COLO668 (cell line): Measurements from ENCODE around the gene VAT1L.

ENCODE experiments used
- DNase-seq: peaks from one replicate; lab custom pipeline; 2025; ENCODE audit not compliant: unreplicated experiment; lab: John Stamatoyannopoulos, UW

The VAT1L gene

DNA sequence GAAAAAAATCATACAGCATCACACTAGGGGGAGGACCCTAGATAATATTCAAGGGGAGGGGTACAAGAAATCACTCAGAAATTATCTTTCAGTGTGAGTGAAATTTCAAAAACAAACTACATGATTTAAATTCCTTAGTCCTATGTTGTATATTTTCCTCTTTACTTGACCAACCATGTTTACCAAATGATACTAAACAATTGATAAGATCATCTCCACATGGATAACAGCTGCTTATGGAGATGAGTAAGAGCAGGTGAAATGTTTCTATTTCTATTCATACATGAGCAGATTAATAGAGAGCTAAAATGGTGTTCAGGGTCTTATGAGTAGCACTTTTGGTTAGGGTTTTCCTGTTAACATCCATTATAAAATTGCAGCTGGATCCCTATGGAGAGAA is 7.3 kb upstream of the VAT1L start:
- DNase-seq = no peak

DNA sequence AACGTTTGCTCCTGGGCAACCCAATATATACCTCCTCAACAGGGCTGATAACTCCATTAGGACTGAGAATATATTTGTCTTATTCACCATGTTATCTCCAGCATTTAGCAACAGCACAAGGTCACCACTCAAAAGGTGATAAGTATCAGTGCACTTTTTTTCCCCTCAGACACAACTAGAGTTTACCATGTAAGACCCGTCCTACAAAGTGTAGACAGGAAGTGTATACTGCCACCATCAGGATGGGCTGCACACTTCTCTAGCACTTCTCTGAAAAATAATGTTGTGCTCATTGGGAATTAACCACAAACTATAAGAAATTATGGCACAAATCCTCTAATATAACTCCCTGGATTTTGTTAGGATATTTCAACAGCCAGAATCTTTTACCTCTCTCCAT is 5.7 kb upstream of the VAT1L start:
- no peak for DNase-seq

DNA sequence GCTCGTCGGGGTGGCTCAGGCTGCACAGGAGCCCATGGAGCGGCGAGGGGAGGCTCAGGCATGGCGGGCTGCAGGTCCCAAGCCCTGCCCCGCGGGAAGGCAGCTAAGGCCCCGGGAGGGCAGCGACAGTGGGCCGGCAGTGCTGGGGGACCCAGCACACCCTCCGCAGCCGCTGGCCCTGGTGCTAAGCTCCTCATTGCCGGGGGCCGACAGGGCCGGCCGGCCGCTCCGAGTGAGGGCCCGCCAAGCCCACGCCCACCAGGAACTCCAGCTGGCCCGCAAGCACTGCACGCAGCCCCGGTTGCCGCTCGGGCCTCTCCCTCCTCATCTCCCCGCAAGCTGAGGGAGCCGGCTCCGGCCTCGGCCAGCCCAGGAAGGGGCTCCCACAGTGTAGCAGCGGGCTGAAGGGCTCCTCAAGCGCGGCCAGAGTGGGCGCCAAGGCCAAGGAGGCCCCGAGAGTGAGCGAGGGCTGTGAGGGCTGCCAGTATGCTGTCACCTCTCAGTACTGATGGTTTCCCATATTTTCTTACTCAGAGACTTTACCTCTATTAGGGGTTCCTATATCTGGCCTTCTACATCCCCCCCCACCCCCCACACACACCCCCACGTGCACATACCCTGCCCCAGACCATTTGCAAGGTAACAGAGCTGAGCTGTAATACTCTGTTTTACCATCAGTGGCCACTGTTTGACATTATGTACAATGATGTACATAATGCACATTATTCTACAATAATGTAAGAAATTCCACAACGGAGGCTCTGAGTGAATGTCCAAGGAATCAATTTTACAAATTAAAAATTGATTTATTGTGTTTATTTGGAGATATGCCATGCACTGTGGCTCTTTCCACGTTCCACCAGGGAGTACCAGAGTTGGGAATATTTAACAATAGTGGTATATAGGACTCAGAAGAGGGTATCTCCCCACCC is 3.7 kb upstream of the VAT1L start:
- DNase-seq = no peak

DNA sequence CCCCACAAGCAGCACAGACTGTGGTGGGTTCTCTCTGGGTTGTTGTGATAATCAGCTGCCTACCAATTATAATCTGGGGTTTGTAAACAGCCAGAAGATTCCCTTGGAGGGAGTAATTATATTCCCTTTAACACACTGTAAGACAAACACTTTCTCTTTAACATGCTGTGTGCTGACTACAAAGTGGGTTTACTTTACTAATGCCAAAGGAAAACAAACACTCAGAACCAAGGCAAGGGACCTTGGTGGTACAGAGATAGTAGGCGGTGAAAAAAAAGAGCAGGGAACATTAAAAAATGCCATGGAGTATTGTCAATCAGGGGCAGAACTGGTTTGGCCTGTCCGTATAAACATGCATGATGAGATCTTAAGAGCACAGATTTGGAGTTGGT is 3.0 kb upstream of the VAT1L start:
- DNase-seq = no peak

DNA sequence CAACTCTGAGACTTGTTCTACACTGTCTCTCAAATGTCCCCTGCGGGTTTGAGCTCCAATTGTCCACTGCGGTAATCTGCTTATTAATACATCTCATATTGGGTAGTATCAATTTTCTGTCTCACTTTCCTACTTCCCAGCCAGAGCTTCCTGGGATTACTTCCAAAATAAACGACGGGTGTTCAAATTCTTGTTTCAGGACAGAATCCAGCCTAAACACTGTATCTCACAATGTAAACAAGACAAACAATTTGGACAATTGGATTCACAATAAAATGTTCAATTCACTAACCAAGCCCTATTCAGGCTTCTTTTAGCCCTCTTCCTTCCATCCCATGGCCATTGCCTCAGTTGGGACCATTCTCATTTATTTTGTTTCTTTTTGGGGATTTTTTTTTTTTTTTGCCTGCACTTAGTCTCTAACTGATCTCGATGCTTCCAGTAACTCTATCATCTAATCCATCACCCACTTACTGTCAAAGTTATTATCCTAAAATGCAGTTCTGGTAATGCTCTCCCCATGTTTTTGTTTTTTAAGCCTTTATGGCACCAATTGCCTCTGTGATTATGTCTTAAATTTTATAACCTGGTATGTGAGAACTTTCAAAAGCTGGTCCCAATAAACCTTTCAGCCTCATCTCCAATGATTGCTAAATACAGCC is 2.0 kb upstream of the VAT1L start:
- DNase-seq = no peak

DNA sequence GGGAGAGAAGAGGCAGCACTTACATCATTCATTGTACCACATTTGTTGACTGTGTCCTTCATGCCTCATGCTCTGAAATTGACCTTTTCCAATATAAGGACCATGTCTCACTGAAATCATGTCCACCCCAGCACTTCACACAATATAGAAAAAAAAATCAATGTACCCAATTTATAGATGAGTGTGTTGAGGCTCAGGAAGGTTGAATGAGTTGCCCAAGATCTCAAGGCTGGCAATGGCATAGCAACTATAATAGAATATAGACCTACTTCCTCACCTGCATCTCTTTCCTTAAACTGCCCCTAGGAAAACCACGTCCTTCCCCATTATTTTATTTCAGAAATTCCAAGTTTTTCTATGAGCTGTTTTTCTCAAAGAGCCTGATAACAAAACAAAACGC is 912 bp upstream of the VAT1L start:
- DNase-seq = no peak

DNA sequence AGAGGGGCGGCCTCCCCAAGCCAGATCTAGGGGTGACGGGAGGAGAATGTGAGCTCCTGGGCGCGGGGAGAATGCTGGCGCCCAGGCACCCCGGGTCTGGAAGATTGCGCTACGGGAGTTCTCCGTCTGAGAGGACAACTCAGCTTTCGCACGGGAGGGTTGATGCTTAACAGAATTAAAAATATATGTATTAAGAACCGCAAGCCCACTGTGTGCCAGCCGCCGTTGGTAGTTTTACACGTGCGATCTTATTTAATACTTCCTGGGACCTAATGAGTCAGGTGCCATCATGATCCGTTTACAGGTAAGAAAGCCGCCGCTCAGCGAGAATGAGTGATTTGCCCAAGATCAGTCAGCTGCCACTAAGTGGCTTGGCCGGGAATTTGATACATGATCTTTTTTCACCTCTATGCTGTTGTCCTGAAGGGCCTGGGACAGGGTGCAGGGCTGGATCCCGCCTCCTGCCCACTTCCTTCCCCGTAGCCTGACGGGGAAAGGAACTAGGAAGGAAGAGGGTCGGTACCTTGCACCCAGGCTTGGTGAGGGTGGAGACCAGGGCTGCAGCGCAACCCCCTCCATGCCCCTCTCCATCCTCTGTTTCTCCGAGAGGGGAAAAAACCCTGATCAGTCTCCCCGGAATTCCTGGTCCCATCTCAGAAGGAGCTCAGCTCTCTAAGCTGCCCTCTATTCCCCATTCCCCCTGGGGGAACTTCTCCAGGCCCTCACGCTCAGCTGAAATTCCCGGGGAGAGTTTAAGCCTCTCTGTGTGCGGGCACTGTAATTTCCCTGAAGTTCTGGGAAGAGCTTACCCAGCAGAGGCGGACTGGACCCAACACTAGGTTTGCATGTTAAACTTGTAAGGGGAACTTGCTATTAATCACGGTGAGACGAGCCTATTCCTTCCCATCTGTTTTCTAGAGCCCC is 983 bp downstream of the VAT1L start:
- peak; percentile 46 for DNase-seq

DNA sequence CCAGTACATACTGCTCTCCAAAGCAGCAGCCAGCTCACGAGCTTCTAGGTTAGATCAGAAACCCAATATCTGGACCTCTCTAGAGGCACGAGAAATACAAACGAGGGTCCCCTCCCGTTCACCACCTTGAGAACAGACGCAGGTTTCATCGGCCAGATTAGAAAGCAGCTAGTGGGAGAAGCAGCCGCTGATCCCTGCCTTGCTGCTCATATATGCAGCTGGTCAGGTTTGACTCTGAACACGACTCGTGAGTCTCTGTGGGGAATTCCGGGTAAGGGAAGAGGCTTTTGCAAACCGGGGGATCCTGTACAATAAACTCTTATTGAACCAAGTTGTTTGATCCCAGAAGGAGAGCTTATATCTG is 1.6 kb downstream of the VAT1L start:
- DNase-seq = no peak

DNA sequence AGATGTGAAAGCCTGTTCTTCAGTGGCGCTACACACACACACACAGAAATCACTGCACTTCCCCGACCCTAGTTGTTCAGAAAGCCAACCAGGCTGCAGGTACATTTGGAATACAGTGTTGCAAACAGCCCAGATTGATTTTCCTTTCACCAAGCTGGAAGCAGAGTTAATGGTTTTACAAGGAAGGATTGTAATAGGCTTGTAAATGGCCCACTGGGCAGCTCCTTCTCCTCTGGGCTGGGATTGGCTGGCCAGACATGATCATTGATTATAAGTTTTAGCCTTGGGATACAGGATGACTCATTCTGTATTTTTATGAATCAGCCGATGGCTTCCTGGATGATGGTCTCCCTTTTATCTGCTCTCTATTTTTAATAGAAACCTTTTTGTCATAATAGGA is 2.5 kb downstream of the VAT1L start:
- DNase-seq = no peak

DNA sequence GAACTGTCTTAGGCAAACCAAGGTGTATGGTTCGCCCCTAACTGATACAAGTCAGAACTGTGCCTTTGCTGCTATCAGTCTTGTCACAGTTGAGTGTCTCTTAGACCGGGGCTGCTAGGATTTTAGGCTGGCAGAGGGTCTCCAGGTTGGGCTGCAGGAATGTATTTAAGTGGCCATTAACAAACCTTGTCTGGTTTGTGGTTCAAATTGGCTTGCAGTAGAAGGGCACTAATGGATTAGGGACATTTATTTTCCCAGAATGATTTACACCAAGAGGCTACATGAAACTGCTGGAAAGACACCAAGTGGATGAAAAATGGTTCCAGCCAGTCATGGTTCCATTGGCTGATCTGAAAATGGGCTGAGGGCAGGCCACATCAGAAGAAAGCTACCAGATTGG is 5.1 kb downstream of the VAT1L start:
- no peak for DNase-seq

DNA sequence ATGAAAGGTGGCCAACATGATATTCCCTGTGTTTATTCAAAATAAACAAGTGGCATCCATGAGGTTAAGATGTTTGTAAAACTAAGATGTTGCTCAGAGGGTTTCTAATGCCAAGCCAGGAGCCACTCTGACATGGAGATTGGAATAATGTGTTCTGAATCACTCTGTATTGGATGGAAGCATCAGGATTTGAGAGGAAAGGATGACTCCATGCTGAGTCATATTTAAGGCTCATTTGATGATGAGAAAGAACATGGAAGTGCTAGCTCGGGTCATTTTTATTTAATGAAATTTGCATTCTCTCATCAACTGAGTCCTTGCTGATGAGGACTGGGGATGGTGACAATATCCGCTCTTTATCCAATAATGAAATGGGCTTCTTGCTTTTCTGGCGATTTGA is 6.2 kb downstream of the VAT1L start:
- DNase-seq = no peak

DNA sequence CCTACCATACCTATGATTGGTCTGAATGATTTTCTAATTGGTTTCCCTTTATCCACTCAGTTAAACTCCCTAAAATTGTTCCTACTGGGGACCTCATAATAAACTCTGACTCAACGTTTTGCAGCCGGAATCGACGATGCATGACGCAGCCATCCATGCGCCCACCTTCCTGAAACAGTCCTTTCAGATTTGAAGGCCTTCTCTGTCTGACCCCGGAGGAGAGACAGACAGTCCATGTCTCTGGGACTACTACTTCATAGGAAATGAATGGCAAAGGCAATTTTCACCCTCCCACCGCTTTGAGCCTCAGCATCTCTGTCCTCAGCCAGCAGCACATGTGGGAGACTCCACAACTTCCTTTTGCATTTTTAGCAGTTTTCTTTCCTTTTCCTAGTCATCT is 13.5 kb downstream of the VAT1L start:
- no peak for DNase-seq

DNA sequence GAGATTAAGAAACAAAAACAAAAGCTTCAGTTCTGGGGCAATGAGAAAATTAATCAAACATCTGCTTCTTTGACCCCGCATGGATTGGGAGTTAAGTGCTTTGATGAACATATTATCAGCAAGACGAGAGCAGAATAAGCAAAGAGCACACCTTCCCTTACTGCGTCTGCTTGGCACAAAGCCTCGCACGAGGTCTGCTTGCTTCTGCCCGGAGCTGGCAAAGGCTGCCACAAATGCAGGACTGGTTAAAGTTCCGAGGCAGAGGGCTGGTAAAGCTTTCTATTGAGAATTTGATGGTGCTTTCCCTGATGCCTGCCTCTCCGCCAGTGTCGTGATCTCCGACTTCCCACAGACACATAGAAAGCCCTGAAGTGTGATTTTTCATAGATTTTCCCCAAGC is 17.0 kb downstream of the VAT1L start:
- DNase-seq = no peak

DNA sequence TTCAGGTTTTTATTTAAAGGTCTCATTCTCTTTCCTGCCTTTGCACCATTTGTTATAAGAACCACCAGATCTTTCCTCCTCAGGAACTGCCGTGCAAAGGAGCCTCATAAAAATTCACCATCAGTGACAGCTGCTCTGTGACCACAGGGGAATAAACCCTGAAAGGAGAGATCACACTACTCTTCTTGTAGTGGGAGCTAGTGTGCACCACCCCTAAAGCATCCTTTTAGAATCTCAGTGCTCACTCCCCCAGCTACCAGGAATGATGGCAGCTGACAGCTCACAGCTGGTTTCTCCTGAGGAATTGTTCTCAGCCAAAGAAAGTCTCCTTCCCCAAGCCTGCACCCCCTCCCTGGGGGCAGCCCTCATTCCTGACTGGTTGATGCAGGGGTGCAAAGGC is 18.7 kb downstream of the VAT1L start:
- no peak for DNase-seq

DNA sequence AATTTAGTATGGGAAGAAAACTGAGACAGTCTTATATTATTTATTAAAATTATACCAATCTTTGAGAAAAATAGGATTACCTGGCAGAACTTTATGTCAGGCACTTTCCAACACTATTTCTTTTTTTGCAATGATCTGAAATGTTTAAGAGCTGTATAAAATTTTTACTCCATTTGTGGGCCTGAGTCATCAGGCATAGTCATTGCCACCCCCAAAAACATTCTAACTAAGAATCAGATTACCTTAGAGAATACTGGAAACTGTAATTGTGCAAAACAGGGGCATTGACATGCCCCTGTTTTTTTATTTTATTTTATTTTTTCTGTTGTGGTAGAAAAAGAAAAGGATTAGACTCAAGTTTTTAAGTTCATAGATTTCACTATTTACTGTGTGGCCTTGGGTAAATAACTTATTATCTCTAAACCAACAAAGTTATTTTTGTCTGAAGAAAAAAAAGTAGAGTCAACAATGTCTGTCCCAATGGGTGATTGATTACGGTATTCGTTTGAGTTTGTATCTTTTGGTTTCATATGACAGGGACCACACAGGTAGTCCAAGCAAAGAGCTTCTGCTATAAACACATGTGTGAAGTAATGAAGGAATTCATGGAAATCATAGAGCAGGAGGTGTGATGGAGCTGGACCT is 24.6 kb downstream of the VAT1L start:
- no peak for DNase-seq

DNA sequence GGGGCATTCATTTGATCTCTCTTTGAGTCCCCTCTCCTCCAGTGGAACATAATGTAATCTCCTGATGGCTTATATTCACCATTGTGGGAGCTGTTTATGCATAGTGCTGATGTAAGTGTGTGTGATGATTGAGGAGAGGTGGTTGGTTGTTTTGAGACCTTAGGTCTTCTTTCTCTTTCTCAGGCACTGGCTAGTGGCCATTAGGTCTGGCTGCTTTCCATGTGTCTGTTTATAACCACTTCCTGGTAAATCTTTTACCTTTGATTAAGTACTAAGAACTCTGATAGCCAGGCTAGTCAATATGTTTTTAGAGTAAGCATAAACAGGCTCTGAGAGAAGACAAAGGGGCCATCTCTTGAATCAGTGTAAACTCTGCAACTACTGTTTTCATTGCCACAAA is 27.9 kb downstream of the VAT1L start:
- DNase-seq = no peak

DNA sequence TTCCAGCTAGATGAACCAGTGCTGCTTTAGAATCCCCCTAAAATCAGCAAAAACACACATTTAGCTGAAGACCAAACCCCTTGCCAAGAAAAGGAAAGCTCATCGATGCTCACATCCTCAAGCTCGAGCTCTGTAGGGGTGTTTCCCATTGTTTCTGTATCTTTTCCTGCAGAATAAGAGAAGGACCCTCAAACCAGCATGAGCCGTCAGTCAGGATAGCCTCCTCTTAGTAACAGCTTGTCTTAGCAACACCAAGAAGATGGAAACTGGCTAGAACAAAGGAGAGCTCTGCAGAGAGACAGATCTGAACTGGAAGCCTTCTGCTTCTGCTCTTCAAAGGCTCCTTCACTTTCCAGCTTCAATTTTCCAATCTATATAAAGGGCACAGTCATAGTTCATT is 32.0 kb downstream of the VAT1L start:
- DNase-seq = no peak

DNA sequence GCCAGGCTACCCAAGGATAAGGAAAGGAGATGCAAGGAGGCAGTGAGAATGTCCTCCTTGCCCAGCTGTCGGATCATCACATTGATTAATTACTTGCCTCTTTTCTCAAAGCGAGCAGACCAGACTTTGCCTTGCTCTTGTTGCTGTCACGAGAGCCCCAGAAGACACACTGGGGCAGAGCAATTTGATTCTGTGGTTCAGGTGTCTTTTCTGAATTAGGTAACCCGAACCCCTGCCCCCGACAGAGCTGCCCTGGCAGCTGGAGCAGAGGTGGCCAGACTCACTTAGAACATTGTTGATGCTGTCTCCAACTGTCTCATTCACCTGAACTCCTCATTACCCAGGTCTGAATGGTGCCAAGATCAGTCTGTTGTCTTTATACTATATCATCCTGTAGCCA is 34.3 kb downstream of the VAT1L start:
- peak; percentile 8 for DNase-seq

DNA sequence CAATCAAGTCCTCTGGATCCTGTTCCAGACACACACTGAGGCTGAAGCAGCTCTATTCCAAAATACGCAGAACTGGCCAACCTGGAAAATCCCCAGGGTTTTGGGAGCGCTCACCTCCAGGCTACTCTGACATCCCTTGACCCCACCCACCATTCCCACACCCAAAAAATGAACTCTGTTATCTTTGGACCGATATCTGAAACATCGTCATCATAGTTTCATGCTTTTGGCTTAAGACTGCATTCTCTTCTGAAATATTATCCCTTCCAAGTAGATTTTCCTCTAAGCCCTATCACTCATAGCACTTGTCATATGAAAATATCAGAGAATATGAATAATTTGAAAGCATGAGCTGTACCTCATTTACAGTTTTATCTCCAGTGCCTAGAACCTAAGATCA is 34.7 kb downstream of the VAT1L start:
- no peak for DNase-seq

DNA sequence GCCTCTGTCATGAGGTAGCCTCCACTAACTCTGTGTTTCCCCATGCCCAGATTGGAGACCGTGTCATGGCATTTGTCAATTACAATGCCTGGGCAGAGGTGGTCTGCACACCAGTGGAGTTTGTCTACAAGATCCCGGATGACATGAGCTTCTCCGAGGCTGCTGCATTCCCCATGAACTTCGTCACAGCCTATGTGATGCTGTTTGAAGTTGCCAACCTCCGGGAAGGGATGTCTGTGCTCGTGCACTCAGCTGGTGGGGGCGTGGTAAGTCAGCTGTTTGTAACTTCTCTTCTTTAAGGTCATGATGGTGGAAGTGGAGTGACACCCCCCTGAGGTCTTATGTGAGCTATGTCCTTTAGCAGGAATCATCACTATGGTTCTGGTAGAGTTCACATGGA is 36.8 kb downstream of the VAT1L start:
- DNase-seq = no peak

DNA sequence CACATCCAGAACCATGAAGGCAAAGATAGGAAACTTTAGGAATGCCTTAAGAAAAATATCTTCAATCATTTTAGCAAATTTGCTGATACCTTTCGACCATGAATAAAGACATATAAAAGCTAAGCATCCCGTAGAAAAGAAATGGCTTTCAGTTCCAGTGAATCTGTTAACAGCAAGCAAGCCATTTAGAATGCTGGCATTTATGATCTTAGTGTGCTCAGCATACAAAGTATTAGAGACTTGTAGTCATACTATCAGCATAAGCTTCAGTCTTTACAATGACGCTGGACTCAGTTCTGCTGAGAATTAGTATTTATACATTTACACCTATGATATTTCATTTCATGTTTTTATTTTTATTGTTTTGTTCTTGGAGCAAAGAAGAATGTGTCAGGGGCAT is 38.7 kb downstream of the VAT1L start:
- DNase-seq = no peak
